HuH-7.5 (cell line): ENCODE results near the gene AKAP13.

Source experiments
- DNase-seq: peaks from one replicate; pipeline ENCODE4 v3.0.0; 2011; ENCODE audit warnings: low spot score

The AKAP13 gene

DNA sequence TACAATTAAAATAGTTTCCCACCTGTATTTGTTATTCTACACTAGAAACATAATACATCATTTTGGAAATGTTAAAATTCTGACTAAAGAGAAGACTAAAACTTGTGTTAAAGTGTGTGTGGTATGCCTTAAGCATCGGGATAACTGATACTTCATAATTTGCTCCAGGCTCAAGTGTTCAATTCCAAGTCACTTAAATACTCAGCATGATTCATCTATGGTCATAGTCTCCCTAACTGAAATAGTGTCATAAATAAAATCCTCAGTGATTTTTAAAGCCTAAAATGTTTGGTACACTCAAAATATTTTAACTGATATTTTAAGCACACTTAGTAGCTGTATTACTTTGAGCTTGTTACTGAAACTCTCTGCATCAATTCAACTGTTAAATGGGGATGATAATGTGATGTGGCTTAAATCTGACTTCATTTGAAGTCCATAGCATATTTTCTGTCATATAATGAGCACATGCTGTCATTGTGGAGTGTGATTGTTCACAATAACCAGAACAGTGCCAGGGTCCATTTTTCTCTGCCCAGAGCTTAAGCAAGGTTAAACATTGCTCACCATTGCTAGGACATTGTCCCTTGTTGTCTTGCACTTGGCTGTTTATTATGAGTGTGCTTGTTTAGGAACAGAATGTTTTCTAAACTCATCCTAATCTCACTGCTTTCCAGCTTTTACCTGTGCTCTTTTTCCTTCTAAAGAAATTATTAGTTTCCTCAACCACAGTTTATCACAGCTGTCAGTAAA, 292.1 kb downstream of the AKAP13 start:
- no peak for DNase-seq

DNA sequence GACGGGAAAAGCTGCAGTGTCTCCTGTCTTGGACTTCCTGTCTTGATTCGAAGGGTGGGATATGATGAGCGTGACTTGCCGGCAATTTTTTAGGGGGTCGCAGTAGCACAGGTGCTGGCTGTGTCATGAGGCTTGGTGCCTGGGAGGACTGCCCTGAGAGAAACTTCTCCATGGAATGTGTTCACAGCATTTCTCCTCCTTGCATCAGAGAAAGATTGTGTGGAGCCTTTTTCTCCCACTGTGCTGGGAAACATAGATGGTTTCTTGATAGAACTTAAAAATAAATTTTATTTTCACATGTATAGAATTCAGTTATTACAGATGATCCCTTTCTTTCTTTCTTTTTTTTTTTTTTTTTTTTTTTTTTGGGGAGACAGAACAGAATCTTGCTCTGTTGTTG, 292.9 kb downstream of the AKAP13 start:
- no peak for DNase-seq

DNA sequence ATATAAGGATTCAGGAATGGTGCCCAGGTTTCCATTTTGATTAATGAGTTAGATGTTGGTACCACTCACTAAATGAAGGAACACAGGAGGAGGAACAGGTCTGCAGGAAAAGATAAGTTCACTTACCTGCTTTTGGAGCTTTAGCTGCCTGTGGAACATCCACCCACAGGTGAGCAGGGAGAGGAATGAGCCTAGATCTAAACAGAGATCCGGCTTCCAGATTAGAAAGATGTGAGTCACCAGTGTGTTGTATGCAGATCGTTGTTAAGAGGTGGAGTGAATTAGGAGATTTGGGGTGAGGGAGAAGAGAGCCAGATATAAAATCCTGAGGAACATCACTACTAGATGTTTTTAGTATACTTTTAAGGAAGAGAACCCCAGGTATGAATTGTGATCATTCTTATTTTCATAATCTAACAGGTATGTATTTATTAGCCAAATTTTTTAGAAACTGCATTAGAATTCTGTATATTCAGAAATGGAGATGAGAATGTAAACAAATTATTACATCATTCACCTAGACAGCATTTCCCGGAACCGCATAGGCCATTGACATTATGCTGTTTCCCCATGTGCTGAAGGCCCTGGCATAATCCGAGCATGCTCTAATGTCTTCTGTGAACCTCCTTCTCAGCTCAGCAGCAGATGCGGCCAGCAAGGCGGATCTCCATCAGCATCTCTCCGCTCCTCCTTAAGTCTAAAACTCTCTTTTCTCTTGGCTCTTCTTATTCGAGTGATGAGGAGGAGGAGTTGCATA, 296.1 kb downstream of the AKAP13 start:
- no peak for DNase-seq

DNA sequence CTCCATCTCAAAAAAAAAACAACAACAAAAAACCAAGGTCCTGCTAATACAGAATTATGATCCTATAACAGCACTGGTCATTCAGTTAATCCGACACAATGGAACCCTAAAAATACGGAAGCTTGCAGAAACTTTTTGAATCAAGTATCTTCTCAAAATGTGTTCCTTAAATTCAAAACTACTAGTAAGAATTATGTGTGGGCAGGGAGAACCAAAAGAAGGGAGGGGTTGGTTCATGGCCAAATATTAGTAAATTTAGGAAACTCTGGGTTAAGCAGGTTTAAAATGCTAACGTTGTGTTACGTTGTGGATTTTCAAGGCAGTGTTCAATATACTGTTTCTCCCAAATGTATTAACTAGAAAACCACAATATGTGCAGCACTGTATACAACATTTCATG, 298.8 kb downstream of the AKAP13 start:
- no peak for DNase-seq

DNA sequence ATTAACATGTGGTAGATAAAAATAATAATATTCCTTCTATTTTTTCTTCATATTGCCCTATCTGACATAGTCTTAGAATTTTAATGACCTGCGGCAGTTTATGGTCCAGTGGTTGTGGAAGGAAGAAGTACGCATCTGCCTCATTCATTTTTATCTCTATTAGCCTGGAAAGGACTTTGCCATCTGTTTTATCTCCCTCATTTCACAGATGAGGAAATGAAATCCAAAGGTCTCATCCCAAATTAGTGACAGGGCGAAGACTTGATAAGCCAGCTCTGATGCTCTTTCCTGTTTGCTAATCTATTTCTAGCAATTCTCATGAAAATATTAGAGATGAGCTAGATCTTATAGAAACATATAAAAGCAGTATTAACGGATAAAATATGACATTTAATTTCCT, 301.0 kb downstream of the AKAP13 start:
- no peak for DNase-seq

DNA sequence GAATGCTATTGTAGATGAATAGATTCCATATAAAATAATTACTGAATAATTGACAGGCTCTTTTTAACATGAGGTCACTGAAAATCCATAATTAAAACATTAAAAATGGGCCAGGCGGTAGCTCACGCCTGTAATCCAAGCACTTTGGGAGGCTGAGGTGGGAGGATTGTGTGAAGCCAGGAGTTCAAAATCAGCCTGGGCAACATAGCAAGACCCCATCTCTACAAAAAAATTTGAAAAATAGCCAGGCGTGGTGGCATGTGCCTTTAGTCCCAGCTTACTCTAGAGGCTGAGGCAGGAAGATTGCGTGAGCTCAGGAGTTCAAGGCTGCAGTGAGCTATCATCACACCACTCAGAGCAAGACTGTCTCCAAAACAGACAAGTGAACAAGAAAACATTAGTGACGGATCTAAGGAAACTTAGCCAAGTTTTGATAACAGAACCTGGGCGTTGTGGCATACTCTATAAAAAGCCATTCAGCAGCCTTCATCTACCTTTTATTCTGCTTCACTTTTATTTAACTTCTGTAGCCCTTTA, 303.8 kb downstream of the AKAP13 start:
- no peak for DNase-seq

DNA sequence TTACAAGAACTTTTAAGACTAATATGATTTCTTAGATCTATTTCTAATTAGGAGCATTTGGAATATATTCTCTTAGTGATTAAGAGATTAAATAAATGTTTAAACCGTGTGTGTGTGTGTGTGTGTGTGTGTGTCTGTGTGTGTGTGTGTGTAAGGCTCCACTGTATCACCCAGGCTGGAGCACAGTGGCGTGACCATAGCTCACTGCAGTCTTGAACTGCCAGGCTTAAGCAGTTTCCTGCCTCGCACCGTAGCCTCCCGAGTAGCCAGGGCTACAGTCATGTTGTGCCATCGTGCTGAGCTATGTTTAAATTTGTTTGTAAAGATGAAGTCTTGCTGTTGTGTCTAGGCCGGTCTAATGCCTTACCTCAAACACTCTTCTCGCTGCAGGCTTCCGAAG, 305.0 kb downstream of the AKAP13 start:
- no peak for DNase-seq

DNA sequence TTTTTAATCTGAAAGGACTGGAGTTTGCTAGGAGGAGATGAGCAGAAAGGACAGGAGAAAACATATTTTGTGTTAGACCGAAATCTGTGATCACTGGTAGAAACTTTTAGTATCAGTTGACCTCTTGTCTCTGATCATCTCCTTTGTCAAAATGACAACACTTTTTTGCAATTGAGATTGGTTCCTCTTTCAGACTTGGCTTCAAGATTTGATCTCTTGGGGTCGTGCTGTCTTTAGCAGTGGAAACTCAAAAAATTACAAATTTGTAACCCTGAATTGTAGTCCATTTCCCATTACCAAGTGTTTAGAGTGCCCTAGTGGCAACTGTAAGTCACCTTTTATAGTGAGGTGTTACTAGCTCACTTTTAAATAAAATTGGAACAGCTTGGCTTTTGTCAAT, 306.9 kb downstream of the AKAP13 start:
- DNase-seq = no peak

DNA sequence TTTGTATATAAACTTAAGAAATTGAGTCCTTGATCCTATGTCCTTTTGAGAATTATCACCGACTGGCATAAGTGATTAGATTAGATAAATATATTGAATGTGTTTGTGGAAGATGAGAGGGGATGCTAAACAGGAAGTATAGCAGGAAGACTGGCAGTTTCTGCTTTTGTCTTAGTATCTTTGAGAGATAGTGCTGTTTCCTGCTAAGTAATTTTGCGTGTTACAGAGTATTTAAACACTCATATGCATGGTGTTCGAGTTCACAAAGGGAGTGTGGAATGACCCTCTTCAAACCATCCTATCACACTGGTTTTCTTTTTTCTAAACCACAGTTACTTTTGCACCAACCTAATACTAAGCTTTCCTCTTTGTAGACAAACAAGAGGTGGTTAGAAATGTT, 308.3 kb downstream of the AKAP13 start:
- no peak for DNase-seq

DNA sequence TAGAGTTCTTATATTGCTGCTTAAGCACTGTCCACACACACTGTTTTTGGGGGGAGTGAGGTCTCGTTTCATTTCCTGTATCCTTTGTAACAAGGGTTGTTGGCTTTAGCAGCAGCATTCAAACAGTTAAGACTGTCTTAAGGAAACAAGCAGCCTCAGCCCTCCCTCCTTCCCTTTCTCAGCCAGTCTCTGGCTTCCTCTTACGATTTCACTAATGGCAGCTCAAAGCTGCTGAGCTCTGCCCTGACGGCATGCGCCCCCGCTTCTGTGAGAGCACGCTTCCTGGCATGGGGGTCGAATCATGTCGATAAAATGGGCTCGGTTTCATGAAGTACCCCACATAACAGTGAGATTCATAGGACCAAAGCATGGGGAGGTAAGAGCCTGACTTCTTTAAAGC, 309.3 kb downstream of the AKAP13 start:
- DNase-seq = no peak

DNA sequence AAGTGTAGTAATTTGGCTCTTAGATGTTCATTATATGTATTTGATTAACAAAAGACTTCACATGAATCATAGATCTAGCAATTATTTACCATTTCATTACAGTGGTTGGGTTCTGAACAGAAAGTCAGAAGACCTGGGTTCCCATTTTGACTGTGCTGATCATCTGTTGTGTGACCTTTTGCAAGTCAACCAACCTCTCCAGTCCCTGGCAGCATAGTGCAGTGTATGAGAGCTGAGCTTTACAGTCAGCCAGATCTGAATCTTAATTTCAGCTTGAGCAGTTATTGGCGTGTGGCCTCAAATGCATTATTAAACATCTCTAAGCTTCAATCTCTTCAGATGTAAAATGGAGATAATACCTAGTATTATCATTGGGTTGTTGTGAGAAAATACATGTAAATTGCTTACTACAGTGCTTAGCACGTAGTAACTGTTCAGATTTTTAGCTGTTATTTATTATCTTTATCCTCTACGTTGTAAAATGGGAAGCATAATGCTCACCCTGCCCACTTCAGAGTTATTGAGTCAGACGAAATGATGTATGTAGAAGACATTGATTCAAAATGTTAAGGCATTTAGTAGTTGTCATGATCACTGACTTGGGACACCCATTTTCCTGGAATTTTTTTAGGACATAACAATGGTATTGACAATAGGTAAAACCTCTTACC, 310.3 kb downstream of the AKAP13 start:
- no peak for DNase-seq

DNA sequence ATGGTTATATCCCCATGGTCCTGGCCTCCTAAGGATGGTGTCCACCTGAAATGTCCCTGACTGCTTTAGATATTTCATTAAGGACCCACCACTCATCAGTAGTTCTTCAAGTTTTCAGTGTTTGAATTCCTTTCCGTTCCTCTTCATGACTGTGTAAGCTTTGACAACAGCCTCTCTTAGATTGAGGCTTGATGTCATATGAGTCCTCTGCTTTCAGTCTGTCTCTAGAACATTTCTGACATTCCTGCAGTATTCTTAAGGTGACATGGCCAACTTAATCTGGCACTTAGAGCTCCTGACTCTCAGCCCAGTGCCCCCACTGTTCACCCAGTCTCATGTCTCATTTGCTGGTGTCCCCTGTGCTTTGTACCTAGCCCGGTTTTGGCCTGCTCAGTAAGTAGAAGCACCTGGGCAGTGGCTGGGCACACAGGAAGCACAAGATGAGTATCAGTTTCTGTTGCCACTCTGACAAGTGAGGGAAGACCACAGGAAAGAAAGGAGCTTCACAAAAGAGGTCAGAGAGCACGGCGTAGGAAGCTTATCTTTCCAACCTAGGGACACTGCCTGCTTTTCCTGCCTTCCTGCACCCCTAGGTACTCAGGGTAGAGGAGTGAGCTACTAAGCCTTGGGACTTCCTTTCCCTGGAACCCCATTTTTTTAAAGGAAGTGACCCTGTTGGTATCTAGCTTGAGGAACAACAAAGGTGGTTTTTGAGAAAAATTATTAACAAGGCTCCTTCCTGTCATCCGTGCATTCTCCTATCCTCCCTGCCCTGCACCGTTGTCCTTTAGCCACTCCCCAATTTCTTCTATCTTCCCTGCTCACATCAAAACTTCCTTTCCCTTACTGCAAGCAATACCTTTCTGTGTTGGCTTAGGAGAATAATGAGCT, 311.2 kb downstream of the AKAP13 start:
- no peak for DNase-seq

DNA sequence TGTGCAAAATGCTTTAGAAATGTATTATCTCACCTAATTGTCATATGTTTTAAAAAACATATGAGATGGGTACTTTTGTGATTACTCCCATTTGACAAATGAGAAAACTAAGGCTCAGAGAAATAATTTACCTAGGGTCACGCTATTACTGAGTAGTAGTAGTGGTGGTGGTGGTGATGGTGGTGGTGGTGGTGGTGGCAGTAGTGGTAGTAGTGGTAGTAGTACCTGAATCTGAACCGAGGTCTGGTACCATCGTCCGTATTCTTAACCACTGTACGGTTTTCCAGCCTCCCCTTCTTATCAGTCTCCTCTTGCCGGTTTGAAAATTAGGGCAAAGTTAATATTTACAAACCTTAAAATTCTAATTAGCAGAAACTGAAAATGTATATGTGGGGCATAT, 311.9 kb downstream of the AKAP13 start:
- DNase-seq = no peak

DNA sequence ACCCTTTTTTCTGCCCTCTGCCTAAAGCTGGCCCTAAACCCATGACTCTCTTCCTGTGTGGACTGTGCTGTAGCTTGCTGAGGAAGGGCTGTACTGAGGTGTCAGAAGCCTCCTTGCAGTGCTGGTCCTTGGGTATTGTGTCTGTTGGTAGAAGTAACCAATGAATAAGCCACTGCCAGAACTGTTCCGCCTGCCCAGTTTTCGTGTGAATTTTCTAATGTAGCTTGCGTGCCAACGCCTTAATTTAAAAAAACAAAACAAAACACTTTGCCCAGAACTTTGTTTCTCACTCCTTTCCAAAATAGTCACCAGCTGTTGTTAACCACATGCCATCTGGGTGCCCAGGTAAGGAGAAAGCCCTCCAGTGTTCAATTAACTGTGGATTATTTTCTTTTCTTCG, 312.5 kb downstream of the AKAP13 start:
- no peak for DNase-seq

DNA sequence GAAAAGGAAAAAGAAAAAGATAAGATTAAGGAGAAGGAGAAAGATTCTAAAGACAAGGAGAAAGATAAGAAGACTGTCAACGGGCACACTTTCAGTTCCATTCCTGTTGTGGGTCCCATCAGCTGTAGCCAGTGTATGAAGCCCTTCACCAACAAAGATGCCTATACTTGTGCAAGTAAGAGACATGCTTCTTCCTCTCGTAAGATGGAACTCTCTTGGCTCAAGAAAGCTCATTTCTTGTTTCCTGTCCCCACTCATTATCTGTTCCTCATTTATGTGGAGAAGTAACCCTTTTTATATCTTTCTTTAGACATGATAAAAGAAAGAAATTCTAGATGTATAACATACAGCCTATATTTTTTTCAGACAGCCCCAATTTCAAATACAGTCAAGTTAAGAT, 312.9 kb downstream of the AKAP13 start:
- DNase-seq = no peak

DNA sequence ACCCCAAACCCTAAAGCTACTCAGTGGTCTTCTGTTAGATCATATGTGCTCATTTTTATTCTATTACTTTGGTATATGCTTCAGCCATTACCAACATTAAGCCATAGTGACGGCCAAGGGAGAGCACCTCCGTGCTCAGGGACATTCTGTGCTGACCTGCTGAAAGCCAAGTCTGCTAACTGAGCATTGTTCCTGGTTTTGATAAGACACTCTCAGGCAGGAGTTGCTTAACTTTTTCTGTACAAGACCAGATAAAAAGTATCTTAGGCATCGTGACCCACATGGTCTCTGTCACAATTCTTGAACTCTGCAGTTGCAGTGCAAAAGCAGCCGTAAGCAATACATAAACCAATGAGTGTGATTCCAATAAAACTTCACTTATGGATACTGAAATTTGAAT, 313.7 kb downstream of the AKAP13 start:
- no peak for DNase-seq

DNA sequence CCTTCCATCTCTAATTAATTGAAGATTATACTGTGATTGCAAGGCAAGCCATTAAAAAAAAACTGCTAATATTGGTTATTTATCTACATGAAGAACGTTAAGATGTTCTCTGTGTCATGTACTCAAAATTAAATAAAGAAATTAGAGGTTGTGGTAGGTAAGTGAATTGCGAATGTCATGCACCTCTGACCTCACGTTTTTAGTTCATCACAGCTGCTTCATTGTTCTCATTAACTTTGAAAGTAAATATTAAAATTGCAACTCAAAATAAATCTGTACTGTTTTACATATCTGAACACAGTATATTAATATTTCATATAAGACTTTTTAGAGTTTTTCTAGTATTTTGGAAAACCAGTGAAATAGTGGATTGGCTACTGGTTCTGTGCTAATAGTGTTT, 320.4 kb downstream of the AKAP13 start:
- DNase-seq = no peak

DNA sequence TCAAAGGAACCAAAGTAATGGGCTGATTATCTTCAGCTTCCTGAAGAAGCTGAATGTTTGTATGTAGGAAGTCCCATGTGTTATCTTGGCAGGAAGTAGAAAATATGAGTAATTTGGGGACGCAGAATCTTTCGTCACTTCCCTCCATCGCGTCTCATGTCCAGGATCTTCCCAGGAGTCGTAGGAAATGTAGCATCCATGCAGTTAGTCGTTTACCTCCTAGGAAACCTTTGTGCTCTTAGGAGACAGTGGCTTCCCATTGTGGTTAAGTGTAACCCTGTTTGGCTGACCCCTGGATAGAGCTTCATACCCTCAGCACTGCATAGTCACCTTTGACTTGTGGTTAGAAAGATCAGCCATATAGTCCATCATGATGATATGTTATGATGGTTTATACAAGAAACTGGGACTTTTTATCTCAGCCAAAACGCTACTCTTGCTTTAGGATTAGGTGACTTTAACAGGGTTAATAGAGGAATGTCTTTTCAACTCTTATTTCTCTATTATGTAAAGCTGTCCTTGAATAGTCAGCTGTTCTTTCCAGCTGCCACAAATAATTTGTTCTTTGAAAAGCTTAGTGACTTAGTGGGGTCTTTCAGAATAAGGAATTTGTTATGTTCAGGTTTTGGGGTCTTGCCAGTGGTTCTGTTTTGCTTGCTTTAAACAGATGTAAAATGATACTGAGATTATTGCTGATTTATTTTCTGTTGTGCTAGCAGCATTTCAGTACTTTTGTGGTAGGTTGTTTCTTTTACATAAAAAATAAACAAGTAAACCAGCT, 322.1 kb downstream of the AKAP13 start:
- no peak for DNase-seq

DNA sequence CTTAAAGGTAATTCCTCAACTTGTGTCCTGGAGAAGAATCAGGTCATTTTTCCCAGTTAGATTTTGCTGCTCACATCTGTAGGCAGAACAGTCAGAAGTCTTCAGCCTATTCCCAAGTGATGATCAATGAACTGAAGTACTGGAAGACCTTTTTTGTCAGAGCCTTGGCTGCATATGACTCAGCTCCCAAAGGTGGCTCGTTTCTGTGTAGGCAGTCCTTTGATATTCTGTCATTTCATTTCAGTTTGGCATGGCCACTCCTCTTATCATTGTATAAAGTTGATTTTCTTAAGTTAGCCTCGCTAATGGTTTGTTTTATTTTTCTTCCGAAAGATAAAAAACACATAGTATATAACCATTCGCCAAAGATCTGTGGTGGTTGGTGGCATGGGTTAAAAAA, 323.7 kb downstream of the AKAP13 start:
- no peak for DNase-seq

DNA sequence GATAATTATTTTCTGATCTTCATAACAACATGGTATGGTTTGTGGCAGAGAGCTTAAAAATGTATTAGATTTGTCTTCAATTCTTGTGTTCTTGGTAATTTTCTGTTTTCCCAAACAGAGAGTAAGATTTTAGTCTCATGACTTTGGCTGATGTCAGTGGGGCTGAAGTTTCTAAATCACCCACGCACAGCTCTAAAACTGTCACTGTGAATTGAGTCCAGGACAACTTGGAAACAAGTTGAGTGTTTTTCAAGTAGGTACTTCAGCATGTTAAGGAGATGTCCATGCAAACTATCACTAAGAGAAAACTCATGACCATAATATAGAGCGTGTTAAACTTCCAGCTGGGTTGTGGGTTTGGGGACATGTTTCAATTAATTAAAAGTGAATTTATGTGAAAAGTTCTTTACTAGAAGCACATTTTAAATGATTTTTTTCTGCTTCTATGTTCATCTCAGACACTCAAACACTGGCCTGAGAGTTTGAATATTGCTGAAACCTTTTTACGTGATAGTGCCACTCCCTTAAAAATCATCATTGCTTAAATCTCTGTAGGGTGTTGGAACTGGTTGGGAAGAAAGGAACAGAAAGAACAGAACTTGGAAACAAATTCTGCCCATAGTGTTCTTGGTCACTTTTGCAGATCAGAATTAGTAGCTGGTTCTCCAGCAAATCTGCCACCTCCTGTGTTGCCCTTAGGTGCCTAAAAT, 324.5 kb downstream of the AKAP13 start:
- no peak for DNase-seq
